AG08395 (cell line): ENCODE data around the gene MAFF.

Experiments used
- DNase-seq: peaks from one replicate; pipeline ENCODE4 v3.0.0; 2012; ENCODE audit warnings: mixed read lengths, low spot score

Gene MAFF

DNA sequence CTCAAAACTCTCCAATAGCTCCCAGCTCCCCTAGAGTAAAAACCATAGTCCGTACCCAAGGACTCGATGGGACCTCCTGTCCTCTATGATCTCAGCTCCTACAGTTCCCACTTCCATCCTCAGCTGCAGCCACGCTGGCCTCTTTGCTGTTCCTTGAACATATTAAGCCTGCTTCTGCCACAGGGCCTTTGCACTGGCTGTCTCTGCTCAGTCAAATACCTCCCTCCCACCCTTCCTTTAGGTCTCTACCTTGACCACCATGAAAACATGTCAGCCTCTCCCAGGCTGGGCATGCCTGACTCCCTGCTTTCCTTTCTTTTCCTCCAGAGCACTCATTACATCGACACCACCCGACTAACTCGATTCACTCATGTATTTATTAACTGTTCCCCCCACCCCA lies 46.5 kb downstream of the MAFF start:
- DNase-seq = no peak

GRCh38 chr22:38249301-38249700 lies 47.5 kb downstream of the MAFF start:
- DNase-seq = no peak

- no peak for DNase-seq
Measured at GRCh38 chr22:38249803-38250642, 48.2 kb downstream of the MAFF start.

DNA sequence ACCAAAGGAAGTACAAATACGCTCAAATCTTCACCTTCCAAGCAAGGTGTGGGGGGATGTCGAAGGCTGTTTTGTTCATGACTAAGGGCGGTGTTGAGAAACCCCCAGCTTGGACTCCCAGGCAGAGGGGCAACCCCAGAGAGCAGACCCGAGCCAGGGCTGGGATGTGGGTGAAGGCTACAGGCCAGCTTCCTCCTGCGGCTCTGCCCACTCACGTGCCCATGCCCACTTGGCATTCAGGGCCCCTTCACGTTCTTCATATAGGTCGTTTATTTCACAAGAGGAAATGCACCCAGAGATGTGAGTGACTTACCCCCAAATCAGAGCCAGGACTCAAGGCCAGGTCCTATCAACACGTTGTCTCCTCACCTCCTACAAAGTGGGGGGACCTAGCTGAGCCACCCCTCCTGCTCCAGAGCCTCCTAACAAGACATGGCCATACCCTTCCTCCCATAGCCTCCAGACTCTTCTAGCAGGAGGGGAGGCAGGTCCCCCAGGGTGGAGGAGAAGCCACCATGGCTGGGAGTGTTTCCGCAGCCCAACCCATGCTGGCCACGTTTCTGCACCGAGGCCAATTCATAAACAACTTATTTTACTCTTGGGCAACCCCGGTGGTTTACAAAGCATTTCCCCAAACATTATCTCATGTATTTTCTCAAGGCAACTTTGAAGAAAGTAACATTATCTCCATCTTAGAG lies 49.0 kb downstream of the MAFF start:
- DNase-seq = no peak

- no peak for DNase-seq
Measured at GRCh38 chr22:38251341-38251692, 49.5 kb downstream of the MAFF start.

DNA sequence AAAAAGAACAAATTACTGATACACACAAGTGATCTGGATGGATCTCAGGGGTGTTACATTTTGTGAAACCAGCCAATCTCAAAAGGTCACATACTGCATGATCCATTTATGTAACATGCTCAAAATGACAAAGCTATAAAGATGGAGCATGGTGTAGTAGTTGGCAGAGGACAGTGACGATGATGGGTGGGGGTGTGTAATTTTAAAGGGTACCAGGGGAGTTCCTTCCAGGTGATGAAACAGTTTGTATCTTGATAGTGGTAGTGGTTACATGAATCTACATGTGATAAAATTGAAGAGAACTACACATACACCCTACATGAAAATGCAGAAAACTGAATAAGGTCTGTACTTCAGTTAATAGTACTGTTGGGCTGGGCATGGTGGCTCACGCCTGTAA lies 53.9 kb downstream of the MAFF start:
- no peak for DNase-seq

GRCh38 chr22:38257181-38257580 lies 55.4 kb downstream of the MAFF start:
- peak; percentile 86 for DNase-seq

DNA sequence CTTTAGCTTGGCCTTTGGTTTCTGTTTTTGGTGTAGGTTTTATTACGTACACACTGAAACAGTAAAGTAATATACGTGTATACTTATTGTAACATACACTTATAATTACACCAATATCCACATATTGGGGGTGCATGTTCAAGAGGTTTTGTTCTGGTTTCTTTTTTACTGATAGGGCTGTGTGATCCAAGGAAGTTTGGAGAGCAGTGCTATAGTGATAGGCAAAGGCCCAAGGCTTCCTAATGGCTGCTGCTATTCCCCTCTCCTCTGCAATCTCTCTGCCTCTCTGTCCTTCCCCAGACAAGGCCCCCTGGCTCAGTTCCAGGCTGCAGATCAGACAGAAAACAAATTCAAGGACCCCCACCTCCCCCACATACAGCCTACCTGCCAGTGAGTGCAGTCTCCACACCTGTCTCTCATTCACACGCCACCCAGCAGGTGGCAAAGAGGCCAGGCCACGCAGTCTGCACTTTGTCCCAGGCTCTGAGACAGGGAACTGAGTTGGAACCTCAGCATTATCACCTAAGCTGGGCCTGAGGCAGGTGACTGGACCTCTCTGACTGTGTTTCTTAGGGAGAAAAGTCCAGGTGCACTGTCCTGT lies 56.0 kb downstream of the MAFF start:
- no peak for DNase-seq

DNA sequence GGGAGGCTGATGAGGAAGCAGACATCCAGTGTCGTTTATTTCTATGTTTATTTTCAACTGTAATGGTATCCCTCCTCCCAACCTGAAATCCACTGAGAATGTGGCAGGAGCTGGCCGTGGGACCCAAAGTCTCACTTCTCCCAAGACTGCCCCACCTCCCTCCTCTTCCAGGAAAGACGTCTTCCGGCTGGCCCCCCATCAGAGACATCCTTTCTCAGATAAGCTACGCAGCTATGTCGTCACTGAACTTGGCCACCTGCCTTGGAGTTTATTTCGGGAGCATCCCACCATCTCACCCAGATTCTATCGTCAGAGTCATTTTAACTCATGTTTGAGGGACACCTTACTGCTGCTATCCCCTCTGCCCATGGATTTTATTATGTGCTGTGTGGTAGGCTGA lies 57.1 kb downstream of the MAFF start:
- no peak for DNase-seq

GRCh38 chr22:38259370-38259769 lies 57.6 kb downstream of the MAFF start:
- no peak for DNase-seq

GRCh38 chr22:38260761-38261681 lies 59.2 kb downstream of the MAFF start:
- peak; percentile 50 for DNase-seq

DNA sequence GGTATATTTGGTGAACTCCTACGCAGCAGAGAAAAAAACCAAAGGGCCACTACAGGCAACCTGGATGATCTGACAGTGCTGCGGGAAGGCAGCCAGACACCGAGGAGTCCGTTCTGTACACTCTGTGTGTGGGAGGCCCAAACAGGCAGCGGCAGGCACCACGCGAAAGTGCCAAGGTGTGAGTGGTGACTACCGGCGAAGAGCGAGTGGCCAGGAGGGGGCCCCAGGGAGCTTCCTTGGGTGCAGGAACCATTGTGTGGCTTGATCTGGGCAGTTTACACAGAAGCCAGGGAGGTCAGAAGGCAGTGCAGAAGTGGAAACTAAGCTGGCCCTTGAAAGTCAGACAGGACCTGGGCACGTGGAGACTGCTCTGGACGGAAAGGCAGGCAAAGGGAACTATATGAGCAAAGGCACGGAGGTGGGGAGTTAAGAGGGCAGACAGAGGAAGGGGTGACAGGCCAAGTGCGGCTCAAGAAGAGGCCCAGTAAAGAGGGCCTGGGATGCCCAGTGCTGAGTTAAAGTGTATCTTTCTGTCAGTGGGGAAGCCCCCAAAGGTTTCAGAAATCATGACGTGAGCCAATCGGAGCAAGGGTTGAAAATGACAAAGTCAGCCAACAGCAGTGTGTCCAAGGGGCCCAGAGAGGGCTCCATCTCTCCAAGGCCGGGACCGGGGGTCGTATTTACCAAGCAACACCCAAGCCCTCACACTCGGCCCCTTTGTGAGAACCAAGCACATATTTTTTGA lies 60.4 kb downstream of the MAFF start:
- DNase-seq = peak; percentile 34

GRCh38 chr22:38264322-38264843 lies 62.6 kb downstream of the MAFF start:
- no peak for DNase-seq
